Activated CD8-positive, alpha-beta T cell treated with anti-CD3 and anti-CD28 coated beads for 36 hours (primary cell): ENCODE measurements around the gene ST14. TPM values are rescaled to one million over a fixed set of nuclear protein-coding genes. Genes with fewer than 3 reads are reported as not detected.

Source experiments
- ATAC-seq: fragments of 200-7000 bp; cut with Tn5 transposase; one replicate; pipeline ENCODE4 v1.10.0; 2021; ENCODE audit warnings: mild to moderate bottlenecking, moderate library complexity
- CTCF ChIA-PET: fragments of 350-600 bp; sonication (Branson Sonifier 250); formaldehyde crosslinking; loops from one replicate; lab custom pipeline; 2021; ENCODE audit warnings: antibody characterized with exemption; lab: Charles Lee
- POLR2A ChIA-PET: fragments of 350-600 bp; sonication (Branson Sonifier 250); formaldehyde crosslinking; loops from one replicate; lab custom pipeline; 2021; ENCODE audit warnings: antibody characterized with exemption; lab: Charles Lee
- DNase-seq: peaks from one replicate; pipeline ENCODE4 v3.0.0-alpha.2; 2020
- H3K27ac Mint-ChIP-seq: one replicate; pipeline ENCODE4 v1.8.0; 2021; ENCODE audit warnings: mild to moderate bottlenecking, mixed read lengths
- H3K27me3 Mint-ChIP-seq: one replicate; pipeline ENCODE4 v1.8.0; 2021; ENCODE audit warnings: mixed read lengths
- H3K36me3 Mint-ChIP-seq: one replicate; pipeline ENCODE4 v1.8.0; 2021; ENCODE audit warnings: low read depth, mixed read lengths
- H3K4me1 Mint-ChIP-seq: one replicate; pipeline ENCODE4 v1.8.0; 2021; ENCODE audit warnings: low read depth, mixed read lengths
- H3K4me3 Mint-ChIP-seq: one replicate; pipeline ENCODE4 v1.8.0; 2021; ENCODE audit warnings: mild to moderate bottlenecking, moderate library complexity, mixed read lengths
- H3K9me3 Mint-ChIP-seq: one replicate; pipeline ENCODE4 v1.8.0; 2021; ENCODE audit warnings: mixed read lengths
- intact Hi-C: fragments of 100-400 bp; cut with micrococcal nuclease; formaldehyde crosslinking; loops from one replicate; pipeline ENCODE4 v1.10.0; 2022
- total RNA-seq, 2 experiments: library from RNA; stranded (reverse); gene quantifications; one replicate each; pipeline ENCODE4 v1.2.3, GENCODE V29; 2021
- TF ChIP-seq, protein P1 (sequence below): fragments of 200-600 bp; IDR thresholded peaks from one replicate; pipeline ENCODE4 v1.8.0; 2022; ENCODE audit warnings: antibody characterized with exemption, mild to moderate bottlenecking

The ST14 gene
- total RNA-seq, 2 experiments from 2014 or later, result not detected

DNA sequence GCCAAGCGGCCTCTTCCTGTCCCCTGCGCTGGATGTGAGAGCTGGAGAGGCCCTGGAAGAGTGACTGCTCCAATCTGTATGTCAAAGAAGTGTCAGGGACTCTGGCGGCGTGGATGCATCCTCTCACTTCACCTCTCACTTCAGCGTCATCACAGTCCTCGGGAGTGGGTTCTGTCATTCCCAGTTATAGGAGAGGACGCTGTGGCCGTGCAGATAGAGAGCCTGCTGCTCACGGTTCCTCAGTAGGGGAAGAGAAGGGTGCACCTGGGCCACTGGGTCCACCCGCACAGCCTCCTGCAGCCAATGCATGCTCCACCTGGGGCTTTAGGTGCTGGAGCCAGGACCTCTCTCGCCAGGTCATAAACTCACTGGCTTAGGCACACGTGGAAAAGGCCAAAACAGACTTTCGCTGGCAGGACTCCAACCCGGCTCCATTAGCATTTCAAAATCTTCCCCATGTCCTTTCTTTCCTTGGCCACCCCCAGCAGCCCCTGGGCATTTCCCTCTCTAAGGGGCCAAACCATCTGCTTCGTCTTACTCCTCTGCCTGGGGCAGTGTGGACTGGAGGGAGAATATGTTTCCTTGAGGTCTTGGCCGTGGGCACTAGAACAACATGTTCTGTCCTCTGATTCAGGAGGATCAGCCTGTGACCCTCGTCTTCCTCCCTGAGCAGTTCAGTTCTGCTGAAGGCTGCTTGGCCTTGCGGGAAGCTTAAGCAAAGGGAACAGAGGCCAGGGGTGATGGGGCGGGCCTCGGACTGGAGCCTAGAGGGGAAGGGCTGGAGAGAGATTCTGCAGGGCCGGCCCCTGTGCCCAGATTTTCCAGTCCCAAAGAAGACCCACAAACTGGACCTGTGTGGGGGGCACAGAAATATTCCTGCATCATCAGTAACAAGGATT lies 57.8 kb downstream of the ST14 start:
- Mint-ChIP-seq H3K4me1 (no peaks in the 10 kb centered on the region), H3K27ac (no peak overlapping the region), H3K9me3 (no peaks in the 10 kb centered on the region), H3K4me3 (no peak overlapping the region), H3K36me3 (no peaks in the 10 kb centered on the region), H3K27me3 (peaks cover 3% of the 10 kb centered on the region)
- CTCF ChIA-PET, result no interaction called here
- POLR2A ChIA-PET, result interaction anchor here (0.6 kb wide), 1 partner anchor 96 kb away, joined by 3 read pairs; no protein-coding TSS in a partner anchor
- ATAC-seq (no peak), DNase-seq (no peak)
- intact Hi-C loops, result no loop called here
- TF ChIP-seq, protein P1, sequence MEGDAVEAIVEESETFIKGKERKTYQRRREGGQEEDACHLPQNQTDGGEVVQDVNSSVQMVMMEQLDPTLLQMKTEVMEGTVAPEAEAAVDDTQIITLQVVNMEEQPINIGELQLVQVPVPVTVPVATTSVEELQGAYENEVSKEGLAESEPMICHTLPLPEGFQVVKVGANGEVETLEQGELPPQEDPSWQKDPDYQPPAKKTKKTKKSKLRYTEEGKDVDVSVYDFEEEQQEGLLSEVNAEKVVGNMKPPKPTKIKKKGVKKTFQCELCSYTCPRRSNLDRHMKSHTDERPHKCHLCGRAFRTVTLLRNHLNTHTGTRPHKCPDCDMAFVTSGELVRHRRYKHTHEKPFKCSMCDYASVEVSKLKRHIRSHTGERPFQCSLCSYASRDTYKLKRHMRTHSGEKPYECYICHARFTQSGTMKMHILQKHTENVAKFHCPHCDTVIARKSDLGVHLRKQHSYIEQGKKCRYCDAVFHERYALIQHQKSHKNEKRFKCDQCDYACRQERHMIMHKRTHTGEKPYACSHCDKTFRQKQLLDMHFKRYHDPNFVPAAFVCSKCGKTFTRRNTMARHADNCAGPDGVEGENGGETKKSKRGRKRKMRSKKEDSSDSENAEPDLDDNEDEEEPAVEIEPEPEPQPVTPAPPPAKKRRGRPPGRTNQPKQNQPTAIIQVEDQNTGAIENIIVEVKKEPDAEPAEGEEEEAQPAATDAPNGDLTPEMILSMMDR, result no peak

DNA sequence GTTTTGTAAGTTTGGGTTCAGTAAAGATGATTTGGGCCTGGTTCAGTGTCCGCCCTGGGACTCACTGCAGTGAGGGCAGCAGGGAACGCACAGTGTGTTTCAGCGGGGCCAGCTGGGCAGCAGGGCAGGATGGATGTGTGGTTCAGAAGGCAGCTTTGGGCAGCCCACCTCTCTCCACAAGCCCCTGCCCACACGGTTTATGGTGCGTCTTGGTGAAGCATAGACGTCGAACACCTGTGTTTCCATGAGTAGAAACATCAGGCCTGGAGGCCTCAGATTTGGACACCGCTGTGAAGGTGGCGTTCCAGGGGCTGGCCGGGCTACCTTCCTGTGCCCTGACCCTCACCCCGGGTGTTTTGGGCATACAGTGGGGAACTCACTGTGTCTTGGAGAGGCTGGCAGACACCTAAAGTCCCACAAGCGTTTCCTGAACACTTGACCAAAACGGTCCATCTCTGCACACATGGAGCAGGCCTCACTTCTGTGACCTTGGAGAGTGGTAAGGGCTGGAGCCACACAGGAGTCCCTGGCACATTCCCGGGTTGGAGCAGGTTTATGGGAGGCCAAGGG lies 59.0 kb downstream of the ST14 start:
- no peaks in the 10 kb centered on the region for H3K9me3 Mint-ChIP-seq
- peaks cover 9% of the 10 kb centered on the region for H3K4me1 Mint-ChIP-seq
- POLR2A ChIA-PET, result no interaction called here
- intact Hi-C loops, result no loop called here
- H3K4me3 Mint-ChIP-seq, result no peak overlapping the region
- CTCF ChIA-PET, result no interaction called here
- ATAC-seq, result no peak
- TF ChIP-seq, protein P1, result no peak
- H3K36me3 Mint-ChIP-seq, result no peaks in the 10 kb centered on the region
- no peak for DNase-seq
- peaks cover 3% of the 10 kb centered on the region for H3K27me3 Mint-ChIP-seq
- no peak overlapping the region for H3K27ac Mint-ChIP-seq

DNA sequence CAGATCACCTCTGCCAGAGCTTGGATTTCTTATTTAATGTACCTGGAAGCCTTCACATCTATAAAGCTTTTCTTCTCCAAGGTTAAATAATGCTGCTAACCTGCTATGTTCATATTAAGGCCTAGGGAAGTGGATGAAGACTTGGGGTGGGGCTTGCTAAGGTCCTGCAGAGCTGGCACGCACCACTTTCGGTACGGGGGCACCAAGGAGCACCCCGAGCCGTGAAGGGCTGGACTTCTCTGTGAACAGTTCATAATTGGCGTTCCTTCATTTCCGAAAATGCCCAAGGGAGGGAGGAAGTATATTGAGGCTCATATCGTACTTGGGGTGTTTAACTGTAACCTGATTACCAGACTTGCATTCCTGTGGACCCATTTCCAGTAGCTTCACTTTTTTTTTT lies 59.6 kb downstream of the ST14 start:
- Mint-ChIP-seq H3K4me3 (no peak overlapping the region), H3K4me1 (peaks cover 10% of the 10 kb centered on the region), H3K27ac (no peak overlapping the region), H3K27me3 (no peaks in the 10 kb centered on the region), H3K36me3 (no peaks in the 10 kb centered on the region), H3K9me3 (no peaks in the 10 kb centered on the region)
- DNase-seq (no peak), ATAC-seq (no peak)
- ChIA-PET POLR2A (no interaction called here), CTCF (no interaction called here)
- TF ChIP-seq, protein P1, result no peak
- intact Hi-C loops, result no loop called here

DNA sequence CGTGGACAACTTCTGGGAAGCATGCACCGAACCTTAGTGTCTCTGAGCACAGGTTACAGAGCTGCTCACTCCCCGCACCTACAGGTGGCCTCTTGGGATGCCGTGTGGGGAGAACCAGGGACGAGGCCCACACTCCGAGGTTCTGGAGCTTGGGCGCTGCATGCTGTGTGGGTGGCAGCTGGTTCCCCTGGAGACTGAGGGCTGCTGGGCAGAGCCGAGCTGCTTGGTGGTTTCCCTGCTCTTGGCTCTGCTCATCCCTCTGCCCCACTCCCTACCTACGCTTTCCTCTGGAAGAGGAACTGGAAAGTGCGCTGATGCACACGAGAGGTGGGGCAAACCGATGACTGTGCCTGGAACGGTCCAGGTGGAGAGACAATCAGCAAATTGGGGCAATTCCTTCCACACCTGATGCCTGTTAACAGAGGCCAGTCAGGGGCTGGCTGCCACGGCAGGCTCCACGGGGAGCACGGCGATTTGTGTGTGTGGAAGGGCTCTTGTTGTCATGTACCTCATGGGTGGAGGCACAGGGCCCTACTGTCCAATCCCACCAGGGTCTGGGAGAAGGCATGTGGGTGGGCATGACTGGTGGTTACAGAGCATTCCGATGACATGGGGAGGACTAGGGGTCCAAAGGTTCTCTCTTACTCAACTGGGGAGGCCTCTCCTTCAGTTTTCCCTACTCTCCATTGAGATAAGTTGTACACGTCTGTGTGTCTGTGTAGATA lies 60.9 kb downstream of the ST14 start:
- DNase-seq (no peak), ATAC-seq (no peak)
- H3K27me3 Mint-ChIP-seq, result no peaks in the 10 kb centered on the region
- H3K9me3 Mint-ChIP-seq, result no peaks in the 10 kb centered on the region
- TF ChIP-seq, protein P1, result no peak
- CTCF ChIA-PET, result interaction anchor here (1.5 kb wide), 1 partner anchor 8 kb away, joined by 7 read pairs; no protein-coding TSS in a partner anchor
- H3K27ac Mint-ChIP-seq, result no peak overlapping the region
- H3K4me3 Mint-ChIP-seq, result no peak overlapping the region
- intact Hi-C loops, result no loop called here
- H3K4me1 Mint-ChIP-seq, result peaks cover 10% of the 10 kb centered on the region
- no peaks in the 10 kb centered on the region for H3K36me3 Mint-ChIP-seq
- POLR2A ChIA-PET, result no interaction called here
